Fibroblast of skin of left biceps (primary cell): ENCODE results near the gene PEAK3.

Experiments used
- DNase-seq, 2 experiments: peaks; one replicate each; pipeline ENCODE4 v3.0.0-alpha.2; 2013; ENCODE audit warnings: low read depth in 2 of 2

Gene PEAK3

GRCh38 chr19:2249880-2250765 lies 31.9 kb downstream of the PEAK3 start:
- DNase-seq = no peak

GRCh38 chr19:2249010-2249866 lies 32.7 kb downstream of the PEAK3 start, which contains the start of gene AMH:
TSS of gene AMH (plus strand) at chr19:2249323. CDS start at chr19:2249333, 10 bp downstream.
- DNase-seq = no peak

GRCh38 chr19:2248136-2249009 lies 33.6 kb downstream of the PEAK3 start:
- no peak for DNase-seq

GRCh38 chr19:2247433-2248101 lies 34.4 kb downstream of the PEAK3 start:
- DNase-seq = no peak

GRCh38 chr19:2246801-2247361 lies 35.1 kb downstream of the PEAK3 start:
- no peak for DNase-seq

- DNase-seq = no peak
Measured at GRCh38 chr19:2246014-2246620, 35.9 kb downstream of the PEAK3 start.

GRCh38 chr19:2245273-2245672 lies 36.7 kb downstream of the PEAK3 start:
- DNase-seq = no peak

GRCh38 chr19:2244486-2244885 lies 37.5 kb downstream of the PEAK3 start:
- DNase-seq = no peak

GRCh38 chr19:2244125-2244411 lies 37.9 kb downstream of the PEAK3 start:
- DNase-seq = no peak

GRCh38 chr19:2243274-2244124 lies 38.5 kb downstream of the PEAK3 start:
- DNase-seq = no peak

GRCh38 chr19:2242816-2243215 lies 39.2 kb downstream of the PEAK3 start:
- no peak for DNase-seq

- DNase-seq = no peak
Measured at GRCh38 chr19:2242092-2242537, 39.9 kb downstream of the PEAK3 start.

GRCh38 chr19:2240881-2241760 lies 40.9 kb downstream of the PEAK3 start:
- no peak for DNase-seq

GRCh38 chr19:2239771-2240770 lies 41.9 kb downstream of the PEAK3 start:
- no peak for DNase-seq

GRCh38 chr19:2239173-2239572 lies 42.8 kb downstream of the PEAK3 start:
- DNase-seq = no peak

GRCh38 chr19:2237869-2238153 lies 44.2 kb downstream of the PEAK3 start:
- no peak for DNase-seq

GRCh38 chr19:2237051-2237868 lies 44.7 kb downstream of the PEAK3 start:
- DNase-seq = no peak
